22Rv1 (cell line): ENCODE results near the gene LDLRAD4.

Source experiments
- CTCF ChIP-seq: fragments of 450-650 bp; IDR thresholded peaks from 2 replicates; pipeline ENCODE4 v1.5.1; 2017; ENCODE audit warnings: mild to moderate bottlenecking
- ZFX ChIP-seq: fragments of 450-650 bp; IDR thresholded peaks from 2 replicates; pipeline ENCODE4 v1.6.1; 2017; ENCODE audit warnings: antibody characterized with exemption, borderline replicate concordance

- TF ChIP-seq CTCF (no peak), ZFX (no peak)
These were observed 373.7 kb downstream of the LDLRAD4 start for GRCh38 chr18:13592246-13592645.
